GM23338 (cell line): ENCODE data around the gene ATN1. TPM values are rescaled to one million over a fixed set of nuclear protein-coding genes. Genes with fewer than 3 reads are reported as not detected.

Experiments used
- ATAC-seq: fragments of 200-7000 bp; cut with Tn5 transposase; 3 replicates; pipeline ENCODE4 v1.9.1; 2020
- DNase-seq: peaks from one replicate; pipeline ENCODE4 v3.0.0-alpha.2; 2015; ENCODE audit warnings: low spot score
- H2AFZ ChIP-seq: fragments of 200-600 bp; sonication (generic); 2 replicates; pipeline ENCODE4 v1.8.0; 2016; ENCODE audit warnings: antibody characterized with exemption, mild to moderate bottlenecking, moderate library complexity
- H3F3A ChIP-seq: fragments of 200-600 bp; sonication (generic); replicated peaks from 2 replicates; pipeline ENCODE4 v1.8.0; 2017; ENCODE audit warnings: antibody characterized with exemption, mixed run types, low read depth
- H3K27ac ChIP-seq: fragments of 200-600 bp; sonication (generic); 2 replicates; pipeline ENCODE4 v1.6.1; 2016; ENCODE audit warnings: low read depth
- H3K27me3 ChIP-seq: fragments of 200-600 bp; sonication (generic); 2 replicates; pipeline ENCODE4 v1.8.0; 2016; ENCODE audit warnings: mild to moderate bottlenecking, mixed run types, moderate library complexity; ENCODE audit not compliant: insufficient read depth
- H3K36me3 ChIP-seq: fragments of 200-600 bp; sonication (generic); 2 replicates; pipeline ENCODE4 v1.8.0; 2016; ENCODE audit warnings: mild to moderate bottlenecking; ENCODE audit not compliant: insufficient read depth
- H3K4me1 ChIP-seq: fragments of 200-600 bp; sonication (generic); 2 replicates; pipeline ENCODE4 v1.8.0; 2016; ENCODE audit warnings: mild to moderate bottlenecking, moderate library complexity; ENCODE audit not compliant: insufficient read depth
- H3K4me2 ChIP-seq: fragments of 200-600 bp; sonication (generic); 2 replicates; pipeline ENCODE4 v1.7.1; 2017; ENCODE audit warnings: mixed run types
- H3K4me3 ChIP-seq: fragments of 200-600 bp; sonication (generic); 2 replicates; pipeline ENCODE4 v1.6.1; 2016; ENCODE audit warnings: mixed run types
- H3K79me2 ChIP-seq: fragments of 200-600 bp; sonication (generic); replicated peaks from 2 replicates; pipeline ENCODE4 v1.8.0; 2017; ENCODE audit warnings: mild to moderate bottlenecking; ENCODE audit not compliant: insufficient read depth
- H3K9me2 ChIP-seq: fragments of 200-600 bp; sonication (generic); 2 replicates; pipeline ENCODE4 v1.8.0; 2017; ENCODE audit not compliant: insufficient read depth
- H4K20me1 ChIP-seq: fragments of 200-600 bp; sonication (generic); replicated peaks from 2 replicates; pipeline ENCODE4 v1.8.0; 2017; ENCODE audit warnings: mild to moderate bottlenecking; ENCODE audit not compliant: insufficient read depth
- H3K27ac Mint-ChIP-seq: 2 replicates; pipeline ENCODE4 v1.8.0; 2020; ENCODE audit warnings: inconsistent platforms, mild to moderate bottlenecking, moderate library complexity, mixed read lengths
- H3K27me3 Mint-ChIP-seq: 3 replicates; pipeline ENCODE4 v1.8.0; 2022; ENCODE audit warnings: low read depth, mild to moderate bottlenecking, moderate library complexity, mixed read lengths, inconsistent platforms; ENCODE audit not compliant: insufficient read depth, poor library complexity
- H3K36me3 Mint-ChIP-seq: 3 replicates; pipeline ENCODE4 v1.8.0; 2021; ENCODE audit warnings: low read depth, mild to moderate bottlenecking, inconsistent platforms, moderate library complexity, mixed read lengths
- H3K4me1 Mint-ChIP-seq: 3 replicates; pipeline ENCODE4 v1.8.0; 2020; ENCODE audit warnings: mild to moderate bottlenecking, inconsistent platforms, mixed read lengths
- H3K4me3 Mint-ChIP-seq: 3 replicates; pipeline ENCODE4 v1.8.0; 2021; ENCODE audit warnings: moderate library complexity, mild to moderate bottlenecking, inconsistent platforms, mixed read lengths
- H3K9me3 Mint-ChIP-seq: 3 replicates; pipeline ENCODE4 v1.8.0; 2020; ENCODE audit warnings: moderate library complexity, mild to moderate bottlenecking, inconsistent platforms, mixed read lengths
- EZH2 ChIP-seq: fragments of 200-600 bp; sonication (generic); IDR thresholded peaks from one replicate; pipeline ENCODE4 v1.8.0; 2017; ENCODE audit warnings: antibody characterized with exemption, mild to moderate bottlenecking, low read depth; ENCODE audit not compliant: unreplicated experiment
- JUNB ChIP-seq: IDR thresholded peaks from one replicate; pipeline ENCODE4 v1.6.1; 2016; ENCODE audit warnings: antibody characterized with exemption; ENCODE audit not compliant: unreplicated experiment
- polyA plus RNA-seq: library from polyadenylated mRNA; unstranded; fragments of >200 nt; fragmentation: Nextera tagmentation; extraction: Ambion mirVana; gene quantifications from 2 replicates; pipeline ENCODE4 v1.2.1, GENCODE V29; 2016
- total RNA-seq: library from RNA; depleted of rRNA; stranded (reverse); fragments of >200 nt; shearing (Covaris generic); gene quantifications from 2 replicates; pipeline ENCODE4 v1.2.3, GENCODE V29; 2014
- TF ChIP-seq, protein P1 (sequence below): fragments of 250-450 bp; sonication (Bioruptor Pico); IDR thresholded peaks from 2 replicates; pipeline ENCODE4 v1.5.0; 2020; ENCODE audit warnings: mild to moderate bottlenecking, moderate library complexity
- TF ChIP-seq, protein P2 (sequence below): IDR thresholded peaks from one replicate; pipeline ENCODE4 v1.6.1; 2018; ENCODE audit warnings: antibody characterized with exemption; ENCODE audit not compliant: unreplicated experiment

Gene ATN1
- total and polyA plus RNA-seq, 2 experiments from 2014 or later: 27.2 to 49.6 TPM

DNA sequence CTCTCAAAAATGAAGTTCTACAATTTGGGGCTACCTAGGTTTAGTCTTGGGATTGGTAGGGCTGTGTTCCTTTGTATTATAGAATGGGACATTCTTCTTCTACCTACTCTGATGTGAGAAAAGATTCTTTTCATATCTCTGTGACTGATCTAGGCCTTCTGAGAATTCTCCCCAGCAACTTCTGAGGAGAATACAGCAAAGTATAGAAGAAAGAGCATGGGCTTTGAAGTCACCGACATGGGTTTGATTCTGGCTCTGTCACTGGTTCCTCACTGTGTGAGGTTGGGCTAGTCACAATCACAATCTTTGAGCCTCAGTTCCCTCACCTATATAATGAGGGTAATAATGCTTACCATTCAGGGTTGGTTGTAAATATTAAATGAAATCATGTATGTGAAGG lies 5.0 kb downstream of the ATN1 start (continued):
- TF ChIP-seq, protein P1, sequence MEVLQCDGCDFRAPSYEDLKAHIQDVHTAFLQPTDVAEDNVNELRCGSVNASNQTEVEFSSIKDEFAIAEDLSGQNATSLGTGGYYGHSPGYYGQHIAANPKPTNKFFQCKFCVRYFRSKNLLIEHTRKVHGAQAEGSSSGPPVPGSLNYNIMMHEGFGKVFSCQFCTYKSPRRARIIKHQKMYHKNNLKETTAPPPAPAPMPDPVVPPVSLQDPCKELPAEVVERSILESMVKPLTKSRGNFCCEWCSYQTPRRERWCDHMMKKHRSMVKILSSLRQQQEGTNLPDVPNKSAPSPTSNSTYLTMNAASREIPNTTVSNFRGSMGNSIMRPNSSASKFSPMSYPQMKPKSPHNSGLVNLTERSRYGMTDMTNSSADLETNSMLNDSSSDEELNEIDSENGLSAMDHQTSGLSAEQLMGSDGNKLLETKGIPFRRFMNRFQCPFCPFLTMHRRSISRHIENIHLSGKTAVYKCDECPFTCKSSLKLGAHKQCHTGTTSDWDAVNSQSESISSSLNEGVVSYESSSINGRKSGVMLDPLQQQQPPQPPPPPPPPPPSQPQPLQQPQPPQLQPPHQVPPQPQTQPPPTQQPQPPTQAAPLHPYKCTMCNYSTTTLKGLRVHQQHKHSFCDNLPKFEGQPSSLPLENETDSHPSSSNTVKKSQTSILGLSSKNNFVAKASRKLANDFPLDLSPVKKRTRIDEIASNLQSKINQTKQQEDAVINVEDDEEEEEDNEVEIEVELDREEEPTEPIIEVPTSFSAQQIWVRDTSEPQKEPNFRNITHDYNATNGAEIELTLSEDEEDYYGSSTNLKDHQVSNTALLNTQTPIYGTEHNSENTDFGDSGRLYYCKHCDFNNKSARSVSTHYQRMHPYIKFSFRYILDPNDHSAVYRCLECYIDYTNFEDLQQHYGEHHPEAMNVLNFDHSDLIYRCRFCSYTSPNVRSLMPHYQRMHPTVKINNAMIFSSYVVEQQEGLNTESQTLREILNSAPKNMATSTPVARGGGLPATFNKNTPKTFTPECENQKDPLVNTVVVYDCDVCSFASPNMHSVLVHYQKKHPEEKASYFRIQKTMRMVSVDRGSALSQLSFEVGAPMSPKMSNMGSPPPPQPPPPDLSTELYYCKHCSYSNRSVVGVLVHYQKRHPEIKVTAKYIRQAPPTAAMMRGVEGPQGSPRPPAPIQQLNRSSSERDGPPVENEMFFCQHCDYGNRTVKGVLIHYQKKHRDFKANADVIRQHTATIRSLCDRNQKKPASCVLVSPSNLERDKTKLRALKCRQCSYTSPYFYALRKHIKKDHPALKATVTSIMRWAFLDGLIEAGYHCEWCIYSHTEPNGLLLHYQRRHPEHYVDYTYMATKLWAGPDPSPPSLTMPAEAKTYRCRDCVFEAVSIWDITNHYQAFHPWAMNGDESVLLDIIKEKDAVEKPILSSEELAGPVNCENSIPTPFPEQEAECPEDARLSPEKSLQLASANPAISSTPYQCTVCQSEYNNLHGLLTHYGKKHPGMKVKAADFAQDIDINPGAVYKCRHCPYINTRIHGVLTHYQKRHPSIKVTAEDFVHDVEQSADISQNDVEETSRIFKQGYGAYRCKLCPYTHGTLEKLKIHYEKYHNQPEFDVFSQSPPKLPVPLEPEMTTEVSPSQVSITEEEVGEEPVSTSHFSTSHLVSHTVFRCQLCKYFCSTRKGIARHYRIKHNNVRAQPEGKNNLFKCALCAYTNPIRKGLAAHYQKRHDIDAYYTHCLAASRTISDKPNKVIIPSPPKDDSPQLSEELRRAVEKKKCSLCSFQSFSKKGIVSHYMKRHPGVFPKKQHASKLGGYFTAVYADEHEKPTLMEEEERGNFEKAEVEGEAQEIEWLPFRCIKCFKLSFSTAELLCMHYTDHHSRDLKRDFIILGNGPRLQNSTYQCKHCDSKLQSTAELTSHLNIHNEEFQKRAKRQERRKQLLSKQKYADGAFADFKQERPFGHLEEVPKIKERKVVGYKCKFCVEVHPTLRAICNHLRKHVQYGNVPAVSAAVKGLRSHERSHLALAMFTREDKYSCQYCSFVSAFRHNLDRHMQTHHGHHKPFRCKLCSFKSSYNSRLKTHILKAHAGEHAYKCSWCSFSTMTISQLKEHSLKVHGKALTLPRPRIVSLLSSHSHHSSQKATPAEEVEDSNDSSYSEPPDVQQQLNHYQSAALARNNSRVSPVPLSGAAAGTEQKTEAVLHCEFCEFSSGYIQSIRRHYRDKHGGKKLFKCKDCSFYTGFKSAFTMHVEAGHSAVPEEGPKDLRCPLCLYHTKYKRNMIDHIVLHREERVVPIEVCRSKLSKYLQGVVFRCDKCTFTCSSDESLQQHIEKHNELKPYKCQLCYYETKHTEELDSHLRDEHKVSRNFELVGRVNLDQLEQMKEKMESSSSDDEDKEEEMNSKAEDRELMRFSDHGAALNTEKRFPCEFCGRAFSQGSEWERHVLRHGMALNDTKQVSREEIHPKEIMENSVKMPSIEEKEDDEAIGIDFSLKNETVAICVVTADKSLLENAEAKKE: no peak
- TF ChIP-seq, protein P2, sequence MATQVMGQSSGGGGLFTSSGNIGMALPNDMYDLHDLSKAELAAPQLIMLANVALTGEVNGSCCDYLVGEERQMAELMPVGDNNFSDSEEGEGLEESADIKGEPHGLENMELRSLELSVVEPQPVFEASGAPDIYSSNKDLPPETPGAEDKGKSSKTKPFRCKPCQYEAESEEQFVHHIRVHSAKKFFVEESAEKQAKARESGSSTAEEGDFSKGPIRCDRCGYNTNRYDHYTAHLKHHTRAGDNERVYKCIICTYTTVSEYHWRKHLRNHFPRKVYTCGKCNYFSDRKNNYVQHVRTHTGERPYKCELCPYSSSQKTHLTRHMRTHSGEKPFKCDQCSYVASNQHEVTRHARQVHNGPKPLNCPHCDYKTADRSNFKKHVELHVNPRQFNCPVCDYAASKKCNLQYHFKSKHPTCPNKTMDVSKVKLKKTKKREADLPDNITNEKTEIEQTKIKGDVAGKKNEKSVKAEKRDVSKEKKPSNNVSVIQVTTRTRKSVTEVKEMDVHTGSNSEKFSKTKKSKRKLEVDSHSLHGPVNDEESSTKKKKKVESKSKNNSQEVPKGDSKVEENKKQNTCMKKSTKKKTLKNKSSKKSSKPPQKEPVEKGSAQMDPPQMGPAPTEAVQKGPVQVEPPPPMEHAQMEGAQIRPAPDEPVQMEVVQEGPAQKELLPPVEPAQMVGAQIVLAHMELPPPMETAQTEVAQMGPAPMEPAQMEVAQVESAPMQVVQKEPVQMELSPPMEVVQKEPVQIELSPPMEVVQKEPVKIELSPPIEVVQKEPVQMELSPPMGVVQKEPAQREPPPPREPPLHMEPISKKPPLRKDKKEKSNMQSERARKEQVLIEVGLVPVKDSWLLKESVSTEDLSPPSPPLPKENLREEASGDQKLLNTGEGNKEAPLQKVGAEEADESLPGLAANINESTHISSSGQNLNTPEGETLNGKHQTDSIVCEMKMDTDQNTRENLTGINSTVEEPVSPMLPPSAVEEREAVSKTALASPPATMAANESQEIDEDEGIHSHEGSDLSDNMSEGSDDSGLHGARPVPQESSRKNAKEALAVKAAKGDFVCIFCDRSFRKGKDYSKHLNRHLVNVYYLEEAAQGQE: no peak

DNA sequence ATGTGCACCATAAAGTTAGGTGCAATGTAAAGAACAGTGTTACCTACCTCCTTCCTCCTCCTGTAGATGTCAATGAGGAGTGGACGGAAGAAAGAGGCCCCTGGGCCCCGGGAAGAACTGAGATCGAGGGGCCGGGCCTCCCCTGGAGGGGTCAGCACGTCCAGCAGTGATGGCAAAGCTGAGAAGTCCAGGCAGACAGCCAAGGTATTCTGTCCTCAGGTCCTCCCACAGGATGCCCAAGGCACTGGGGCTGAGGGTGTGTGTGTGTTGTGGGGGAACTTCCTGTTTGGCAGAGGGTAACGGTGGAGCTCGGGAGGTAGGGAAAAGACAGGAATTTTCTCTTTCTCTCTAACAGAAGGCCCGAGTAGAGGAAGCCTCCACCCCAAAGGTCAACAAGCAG lies 6.4 kb downstream of the ATN1 start:
- peaks cover 17% of the 10 kb centered on the region for H3K36me3 ChIP-seq
- no peaks in the 10 kb centered on the region for H3K9me2 ChIP-seq
- ATAC-seq: no peak
- peaks cover 38% of the 10 kb centered on the region for H4K20me1 ChIP-seq
- H3K27me3 ChIP-seq: no peaks in the 10 kb centered on the region
- H3K9me3 Mint-ChIP-seq: peaks cover 1% of the 10 kb centered on the region; the same call in 1 of the 3 replicates
- peaks cover 29% of the 10 kb centered on the region for H3K4me1 ChIP-seq
- peaks cover 39% of the 10 kb centered on the region for H3F3A ChIP-seq
- no peak overlapping the region for H3K27ac ChIP-seq
- H2AFZ ChIP-seq: no peak overlapping the region
- no peak overlapping the region; the same call in 2 of the 3 replicates for H3K4me3 Mint-ChIP-seq
- H3K4me3 ChIP-seq: no peak overlapping the region
- no peak overlapping the region for H3K27ac Mint-ChIP-seq
- peaks cover 45% of the 10 kb centered on the region for H3K4me1 Mint-ChIP-seq
- DNase-seq: no peak
- no peak overlapping the region for H3K4me2 ChIP-seq
- peaks cover 45% of the 10 kb centered on the region for H3K79me2 ChIP-seq
- peaks cover 17% of the 10 kb centered on the region for H3K27me3 Mint-ChIP-seq
- H3K36me3 Mint-ChIP-seq: peaks cover 67% of the 10 kb centered on the region
- TF ChIP-seq JUNB: no peak
- no peak for TF ChIP-seq EZH2
- TF ChIP-seq, protein P1: no peak
